ENCODE data around the gene CRAMP1.
A peak's percentile ranks its signal among the peaks of the same experiment; 100 is the strongest.

Gene CRAMP1, protein sequence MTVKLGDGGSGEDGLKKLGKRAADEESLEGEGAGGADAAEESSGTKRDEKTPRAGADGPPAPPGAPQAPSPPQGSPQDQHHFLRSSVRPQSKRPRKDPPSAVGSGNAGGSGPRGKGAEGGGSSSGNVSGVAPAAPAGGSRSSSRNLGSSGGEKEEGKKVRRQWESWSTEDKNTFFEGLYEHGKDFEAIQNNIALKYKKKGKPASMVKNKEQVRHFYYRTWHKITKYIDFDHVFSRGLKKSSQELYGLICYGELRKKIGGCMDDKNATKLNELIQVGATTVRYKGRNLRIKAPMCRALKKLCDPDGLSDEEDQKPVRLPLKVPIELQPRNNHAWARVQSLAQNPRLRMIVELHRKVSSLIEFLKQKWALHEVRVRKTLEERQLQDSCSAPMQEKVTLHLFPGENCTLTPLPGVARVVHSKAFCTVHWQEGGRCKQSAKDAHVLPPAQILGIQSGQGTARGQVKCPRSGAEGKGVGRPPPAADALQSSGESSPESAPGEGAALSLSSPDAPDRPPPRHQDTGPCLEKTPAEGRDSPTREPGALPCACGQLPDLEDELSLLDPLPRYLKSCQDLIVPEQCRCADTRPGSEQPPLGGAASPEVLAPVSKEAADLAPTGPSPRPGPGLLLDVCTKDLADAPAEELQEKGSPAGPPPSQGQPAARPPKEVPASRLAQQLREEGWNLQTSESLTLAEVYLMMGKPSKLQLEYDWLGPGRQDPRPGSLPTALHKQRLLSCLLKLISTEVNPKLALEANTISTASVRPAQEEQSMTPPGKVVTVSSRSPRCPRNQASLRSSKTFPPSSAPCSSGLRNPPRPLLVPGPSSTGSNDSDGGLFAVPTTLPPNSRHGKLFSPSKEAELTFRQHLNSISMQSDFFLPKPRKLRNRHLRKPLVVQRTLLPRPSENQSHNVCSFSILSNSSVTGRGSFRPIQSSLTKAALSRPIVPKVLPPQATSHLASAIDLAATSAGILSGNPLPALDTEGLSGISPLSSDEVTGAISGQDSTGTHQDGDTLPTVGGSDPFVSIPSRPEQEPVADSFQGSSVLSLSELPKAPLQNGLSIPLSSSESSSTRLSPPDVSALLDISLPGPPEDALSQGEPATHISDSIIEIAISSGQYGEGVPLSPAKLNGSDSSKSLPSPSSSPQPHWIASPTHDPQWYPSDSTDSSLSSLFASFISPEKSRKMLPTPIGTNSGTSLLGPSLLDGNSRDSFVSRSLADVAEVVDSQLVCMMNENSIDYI (N-terminal part only)

GRCh38 chr16:1612320-1613111 lies at the start of gene CRAMP1:
TSS of gene CRAMP1 (plus strand) at chr16:1612360. CDS start at chr16:1614640, 2,280 bp downstream.
- peak; percentile 17 to 20 for DNase-seq

- DNase-seq, result no peak
Measured at GRCh38 chr16:1563786-1564185, 48.4 kb upstream of the CRAMP1 start.

DNA sequence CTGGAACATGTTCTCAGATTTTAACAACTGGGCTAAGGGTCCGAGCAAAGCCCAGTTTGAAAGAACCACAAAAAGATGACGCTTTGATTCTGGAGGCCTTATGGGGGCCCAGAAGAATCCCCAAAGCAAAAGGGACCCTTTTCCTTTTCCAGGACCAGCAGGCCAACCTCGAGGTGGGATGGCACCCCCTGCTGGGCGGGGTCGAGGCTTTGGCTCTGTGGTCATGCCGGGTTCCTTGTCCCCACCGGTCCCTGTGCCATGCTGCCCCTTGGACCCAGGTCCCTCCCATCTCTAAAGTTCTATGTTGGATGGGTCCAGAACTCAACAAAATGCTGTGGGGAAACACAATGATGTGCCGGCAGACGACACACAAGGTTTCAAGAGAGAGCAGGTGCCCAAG lies 47.8 kb upstream of the CRAMP1 start:
- peak in 1 of 2 donors; percentile 2 for DNase-seq

DNA sequence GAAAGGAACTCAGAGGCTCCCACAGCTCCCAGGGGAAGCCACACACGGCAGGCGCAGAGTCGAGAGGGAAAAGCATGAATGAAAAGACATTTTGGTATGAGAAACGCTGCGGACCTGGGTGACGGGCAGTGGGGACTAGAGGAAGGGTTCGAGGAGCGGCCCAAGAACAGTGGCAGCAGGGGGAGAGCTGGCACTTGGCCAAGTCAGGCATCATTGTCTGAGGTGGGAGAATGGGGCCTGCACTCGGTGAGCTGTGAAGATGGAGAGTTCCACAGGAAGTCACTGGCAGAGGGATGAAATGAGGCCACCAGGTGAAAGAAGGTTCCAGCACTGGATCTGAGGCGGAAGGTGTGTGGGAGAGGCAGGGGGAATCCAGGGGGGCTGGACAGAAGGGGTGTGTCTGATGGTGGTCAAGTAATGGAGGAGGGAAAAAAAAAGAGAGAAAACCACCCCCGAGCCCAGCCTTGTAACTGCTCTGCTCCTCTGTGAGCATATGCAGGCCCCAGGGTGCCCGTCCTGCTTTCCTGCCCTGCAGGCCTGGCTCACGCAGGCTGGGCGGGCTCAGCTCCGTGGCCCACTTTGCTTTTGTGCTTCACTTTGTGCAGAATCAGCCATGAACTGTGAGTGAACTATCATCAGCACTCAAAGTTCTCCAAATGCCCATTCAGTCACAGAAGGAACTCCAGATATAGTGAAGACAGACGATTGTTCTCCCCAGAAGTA lies 46.9 kb upstream of the CRAMP1 start:
- DNase-seq, result no peak

GRCh38 chr16:1567988-1568387 lies 44.2 kb upstream of the CRAMP1 start:
- no peak for DNase-seq

GRCh38 chr16:1571012-1571671 lies 41.0 kb upstream of the CRAMP1 start:
- no peak for DNase-seq

- DNase-seq, result no peak
Measured at GRCh38 chr16:1572673-1573072, 39.5 kb upstream of the CRAMP1 start.

- DNase-seq, result no peak
Measured at GRCh38 chr16:1573301-1573700, 38.9 kb upstream of the CRAMP1 start.

GRCh38 chr16:1575578-1575977 lies 36.6 kb upstream of the CRAMP1 start:
- no peak for DNase-seq

GRCh38 chr16:1579214-1579613 lies 32.9 kb upstream of the CRAMP1 start:
- no peak for DNase-seq

DNA sequence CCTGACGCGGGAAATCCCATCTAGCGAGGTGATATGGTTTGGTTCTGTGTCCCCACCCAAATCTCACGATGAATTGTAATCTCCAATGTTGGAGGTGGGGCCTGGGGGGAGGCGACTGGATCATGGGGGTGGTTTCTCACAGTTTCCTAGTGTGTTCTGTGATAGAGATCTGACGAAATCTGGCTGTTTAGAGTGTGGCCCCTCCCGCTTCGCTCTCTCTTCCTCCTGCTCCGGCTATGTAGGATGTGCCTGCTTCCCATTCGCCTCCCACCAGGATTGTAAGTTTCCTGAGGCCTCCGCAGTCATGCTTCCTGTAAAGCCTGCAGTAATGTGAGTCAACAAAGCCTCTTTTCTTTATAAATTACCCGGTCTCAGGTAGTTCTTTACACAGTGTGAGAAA lies 31.9 kb upstream of the CRAMP1 start:
- DNase-seq, result peak; percentile 2 to 10

DNA sequence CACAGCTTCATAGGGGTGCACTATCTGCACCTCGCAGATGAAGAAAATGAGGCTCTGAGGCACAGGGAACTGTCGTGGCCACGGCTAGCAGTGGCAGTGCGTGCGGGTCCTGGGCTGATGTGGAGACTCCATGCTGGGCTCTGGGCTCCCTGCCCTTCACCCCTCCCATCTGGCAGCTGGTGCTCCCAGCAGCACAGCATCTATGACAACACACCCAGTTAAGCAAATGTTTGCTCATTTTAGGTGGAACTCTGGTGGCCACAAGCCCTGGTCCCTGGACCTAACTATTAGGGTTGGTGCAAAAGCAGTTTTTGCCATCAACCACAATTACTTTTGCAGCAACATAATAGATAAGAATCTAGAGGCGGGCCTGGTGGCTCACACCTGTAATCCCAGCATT lies 31.2 kb upstream of the CRAMP1 start:
- DNase-seq, result no peak

DNA sequence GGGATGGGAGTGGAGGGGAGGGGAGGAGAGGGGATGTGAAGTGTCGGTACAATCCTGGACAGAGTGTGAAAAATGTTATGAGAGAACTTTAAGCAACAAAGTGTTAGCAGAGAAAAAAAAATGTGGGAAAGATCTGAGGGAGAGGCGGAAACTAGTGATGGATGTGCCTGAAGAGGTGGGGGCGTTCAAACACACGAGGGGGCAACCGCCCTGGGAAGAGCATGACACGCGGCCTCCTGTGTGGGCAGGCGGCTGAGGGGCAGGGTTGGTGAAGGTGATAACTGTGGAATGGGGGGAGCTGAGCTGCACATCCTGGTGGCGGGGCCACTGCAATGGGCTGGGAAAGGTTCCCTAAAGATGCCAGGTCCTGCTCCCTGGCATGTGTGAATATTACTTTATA lies 30.4 kb upstream of the CRAMP1 start:
- no peak for DNase-seq

DNA sequence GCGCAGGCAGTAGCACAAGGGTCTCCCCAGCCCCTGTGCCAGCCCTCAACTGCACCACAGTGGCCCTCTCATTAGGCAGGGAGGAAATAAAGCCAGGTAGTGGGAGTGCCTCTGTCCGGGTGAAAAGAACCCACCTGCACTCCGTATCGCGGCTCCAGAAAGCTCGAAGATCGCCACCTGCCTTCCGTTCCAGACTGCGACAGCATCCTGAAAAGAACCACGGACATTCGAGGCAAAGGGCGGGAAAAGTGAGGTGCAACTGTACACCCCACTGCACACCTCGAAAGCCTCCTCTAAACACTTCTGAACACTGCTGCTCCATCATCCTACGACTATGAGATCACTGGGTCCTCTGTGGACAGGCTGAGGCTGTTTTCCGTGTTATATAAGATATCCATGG lies 29.0 kb upstream of the CRAMP1 start:
- no peak for DNase-seq

DNA sequence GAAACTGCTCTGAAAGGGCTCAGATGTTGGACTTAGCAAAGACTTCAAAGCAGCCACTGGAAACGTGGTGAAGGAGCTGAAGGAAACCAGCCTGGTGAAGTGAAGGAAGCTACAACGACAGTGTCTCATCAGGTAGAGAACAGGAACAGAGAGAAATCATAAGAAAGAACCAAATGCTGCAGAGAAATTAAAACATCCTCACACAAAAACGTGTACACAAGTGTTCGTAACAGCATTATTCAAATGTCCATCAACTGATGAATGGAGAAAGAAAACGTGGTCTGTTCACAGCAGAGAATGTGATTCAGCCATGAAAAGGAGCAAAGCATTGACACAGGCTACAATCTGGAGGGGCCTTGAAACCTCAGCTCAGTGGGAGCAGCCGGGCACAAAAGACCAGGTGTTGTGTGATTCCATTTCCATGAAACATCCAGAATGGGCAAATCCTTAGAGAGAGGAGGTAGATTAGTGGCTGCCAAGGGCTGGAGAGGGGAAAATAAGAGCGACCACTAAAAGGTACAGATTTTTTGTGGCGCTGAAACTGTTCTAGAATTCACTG lies 27.2 kb upstream of the CRAMP1 start:
- no peak for DNase-seq

- no peak for DNase-seq
Measured at GRCh38 chr16:1590366-1590765, 21.8 kb upstream of the CRAMP1 start.

GRCh38 chr16:1590930-1591705 lies 21.0 kb upstream of the CRAMP1 start:
- DNase-seq, result no peak

GRCh38 chr16:1592446-1592845 lies 19.7 kb upstream of the CRAMP1 start:
- DNase-seq, result no peak

DNA sequence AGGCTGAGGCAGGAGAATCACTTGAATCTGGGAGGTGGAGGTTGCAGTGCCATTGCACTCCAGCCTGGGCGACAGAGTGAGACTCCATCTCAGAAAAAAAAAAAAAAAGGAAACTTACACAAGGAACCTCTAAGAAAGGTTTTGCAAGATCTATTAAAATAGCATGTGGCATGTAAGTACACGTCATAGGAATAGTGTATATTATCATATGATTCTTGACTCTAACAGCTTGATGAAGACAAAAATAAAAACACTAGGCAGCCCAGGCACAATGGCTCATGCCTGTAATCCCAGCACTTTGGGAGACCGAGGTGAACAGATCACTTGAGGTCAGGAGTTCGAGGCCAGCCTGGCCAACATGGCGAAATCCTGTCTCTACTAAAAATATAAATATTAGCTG lies 16.6 kb upstream of the CRAMP1 start:
- DNase-seq, result peak; percentile 50 to 78

- DNase-seq, result no peak
Measured at GRCh38 chr16:1596516-1596915, 15.6 kb upstream of the CRAMP1 start.
